ENCODE measurements around the gene BICC1. TPM values are rescaled to one million over a fixed set of nuclear protein-coding genes. Genes with fewer than 3 reads are reported as not detected.

BICC1 gene
- total RNA-seq, 1 experiment from 2014 or later, result not detected

DNA sequence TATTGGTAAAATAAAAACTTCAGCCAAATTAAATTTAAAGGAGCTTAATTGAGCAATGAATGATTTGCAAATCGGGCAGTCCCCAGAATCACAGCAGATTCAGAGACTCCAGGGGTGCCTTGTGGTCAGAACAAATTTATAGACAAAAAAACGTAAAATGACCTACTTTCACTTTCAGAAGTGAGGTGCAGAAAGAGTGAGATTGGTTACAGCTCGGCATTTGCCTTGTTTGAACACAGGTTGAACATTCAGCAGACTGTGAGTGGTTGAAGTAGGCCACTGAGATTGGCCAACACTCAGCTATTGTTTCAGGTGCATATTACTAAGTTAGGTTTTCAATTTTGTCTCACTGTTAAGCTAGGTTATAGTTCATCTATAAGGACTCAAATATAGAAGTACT is 153.4 kb downstream of the BICC1 start:
- Histone ChIP-seq H4K20me1 (ENCODE audit: insufficient read depth) (no peaks in the 10 kb centered on the region), H3K4me2 (ENCODE audit: low read length) (no peak overlapping the region), H3K4me3 (replicated peaks in 1 of 2; ENCODE audit: low read depth in 1 of 2, low read length in 2 of 2) (no peak overlapping the region), H3K9me3 (ENCODE audit: control insufficient read depth in 1 of 2, insufficient read depth in 1 of 2, low read depth in 1 of 2, low read length in 2 of 2) (peaks cover 0 to 9% of the 10 kb centered on the region in 2 experiments; a peak in 1 of 4 replicates), H3K9ac (ENCODE audit: low read length) (no peak overlapping the region), H3K27ac (ENCODE audit: low read depth, low read length) (no peak overlapping the region), H3K36me3 (ENCODE audit: control insufficient read depth in 1 of 2, insufficient read depth in 2 of 2, low read length in 2 of 2) (no peaks in the 10 kb centered on the region), H3K9me2 (ENCODE audit: insufficient read depth) (no peaks in the 10 kb centered on the region), H3K4me1 (ENCODE audit: control insufficient read depth in 1 of 2, insufficient read depth in 2 of 2, low read length in 2 of 2) (no peaks in the 10 kb centered on the region), H3K27me3 (ENCODE audit: insufficient read depth, low read length) (no peaks in the 10 kb centered on the region), H3K79me2 (ENCODE audit: insufficient read depth, low read length) (no peaks in the 10 kb centered on the region), H2AFZ (ENCODE audit: low read depth, low read length, poor library complexity, severe bottlenecking) (no peak overlapping the region)
- ATAC-seq (no peak), DNase-seq (ENCODE audit: low read depth, low spot score) (no peak)
- POLR2A ChIA-PET, result no interaction called here
- CTCF ChIA-PET, result no interaction called here
- intact Hi-C loops (cut with micrococcal nuclease), result no loop called here
- TF ChIP-seq ELF1 (IDR thresholded peaks at IDR 0.05; ENCODE audit: borderline replicate concordance, low read depth) (no peak), FOSL1 (IDR thresholded peaks at IDR 0.05; ENCODE audit: low read depth) (no peak), POLR2A (IDR thresholded peaks at IDR 0.05; ENCODE audit: borderline replicate concordance, extremely low read depth, insufficient read depth, insufficient read length) (no peak), EZH2phosphoT487 (IDR thresholded peaks at IDR 0.05; ENCODE audit: borderline replicate concordance) (no peak), ZNF274 (IDR thresholded peaks at IDR 0.05; ENCODE audit: low read depth, low read length) (no peak), RAD21 (IDR thresholded peaks at IDR 0.05; ENCODE audit: low read depth) (no peak), SRF (IDR thresholded peaks at IDR 0.05; ENCODE audit: low read depth) (no peak), ZFX (IDR thresholded peaks at IDR 0.05) (no peak), CBX3 (IDR thresholded peaks at IDR 0.05; ENCODE audit: low read depth) (no peak), EGR1 (IDR thresholded peaks at IDR 0.05; ENCODE audit: low read depth) (no peak), POLR2AphosphoS5 (IDR thresholded peaks at IDR 0.05; ENCODE audit: low read depth, low read length) (no peak), JUND (IDR thresholded peaks at IDR 0.05) (no peak), EZH2 (IDR thresholded peaks at IDR 0.05) (no peak), SIN3A (IDR thresholded peaks at IDR 0.05; ENCODE audit: low read depth) (no peak), CEBPB (IDR thresholded peaks at IDR 0.05; ENCODE audit: low read depth) (no peak), YY1 (IDR thresholded peaks at IDR 0.05; ENCODE audit: extremely low read depth, insufficient replicate concordance, low read depth, low read length) (no peak)
- TF ChIP-seq, protein P1, sequence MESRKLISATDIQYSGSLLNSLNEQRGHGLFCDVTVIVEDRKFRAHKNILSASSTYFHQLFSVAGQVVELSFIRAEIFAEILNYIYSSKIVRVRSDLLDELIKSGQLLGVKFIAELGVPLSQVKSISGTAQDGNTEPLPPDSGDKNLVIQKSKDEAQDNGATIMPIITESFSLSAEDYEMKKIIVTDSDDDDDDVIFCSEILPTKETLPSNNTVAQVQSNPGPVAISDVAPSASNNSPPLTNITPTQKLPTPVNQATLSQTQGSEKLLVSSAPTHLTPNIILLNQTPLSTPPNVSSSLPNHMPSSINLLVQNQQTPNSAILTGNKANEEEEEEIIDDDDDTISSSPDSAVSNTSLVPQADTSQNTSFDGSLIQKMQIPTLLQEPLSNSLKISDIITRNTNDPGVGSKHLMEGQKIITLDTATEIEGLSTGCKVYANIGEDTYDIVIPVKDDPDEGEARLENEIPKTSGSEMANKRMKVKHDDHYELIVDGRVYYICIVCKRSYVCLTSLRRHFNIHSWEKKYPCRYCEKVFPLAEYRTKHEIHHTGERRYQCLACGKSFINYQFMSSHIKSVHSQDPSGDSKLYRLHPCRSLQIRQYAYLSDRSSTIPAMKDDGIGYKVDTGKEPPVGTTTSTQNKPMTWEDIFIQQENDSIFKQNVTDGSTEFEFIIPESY (IDR thresholded peaks at IDR 0.05; ENCODE audit: extremely low read depth, insufficient replicate concordance, low read length), result no peak
- TF ChIP-seq, protein P2, sequence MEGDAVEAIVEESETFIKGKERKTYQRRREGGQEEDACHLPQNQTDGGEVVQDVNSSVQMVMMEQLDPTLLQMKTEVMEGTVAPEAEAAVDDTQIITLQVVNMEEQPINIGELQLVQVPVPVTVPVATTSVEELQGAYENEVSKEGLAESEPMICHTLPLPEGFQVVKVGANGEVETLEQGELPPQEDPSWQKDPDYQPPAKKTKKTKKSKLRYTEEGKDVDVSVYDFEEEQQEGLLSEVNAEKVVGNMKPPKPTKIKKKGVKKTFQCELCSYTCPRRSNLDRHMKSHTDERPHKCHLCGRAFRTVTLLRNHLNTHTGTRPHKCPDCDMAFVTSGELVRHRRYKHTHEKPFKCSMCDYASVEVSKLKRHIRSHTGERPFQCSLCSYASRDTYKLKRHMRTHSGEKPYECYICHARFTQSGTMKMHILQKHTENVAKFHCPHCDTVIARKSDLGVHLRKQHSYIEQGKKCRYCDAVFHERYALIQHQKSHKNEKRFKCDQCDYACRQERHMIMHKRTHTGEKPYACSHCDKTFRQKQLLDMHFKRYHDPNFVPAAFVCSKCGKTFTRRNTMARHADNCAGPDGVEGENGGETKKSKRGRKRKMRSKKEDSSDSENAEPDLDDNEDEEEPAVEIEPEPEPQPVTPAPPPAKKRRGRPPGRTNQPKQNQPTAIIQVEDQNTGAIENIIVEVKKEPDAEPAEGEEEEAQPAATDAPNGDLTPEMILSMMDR (IDR thresholded peaks at IDR 0.05 in 2 of 3, conservative IDR thresholded peaks at IDR 0.05 in 1 of 3; ENCODE audit: borderline replicate concordance in 1 of 3, insufficient read depth in 1 of 3, low read depth in 2 of 3, low read length in 2 of 3), result no peak
- TF ChIP-seq, protein P3, sequence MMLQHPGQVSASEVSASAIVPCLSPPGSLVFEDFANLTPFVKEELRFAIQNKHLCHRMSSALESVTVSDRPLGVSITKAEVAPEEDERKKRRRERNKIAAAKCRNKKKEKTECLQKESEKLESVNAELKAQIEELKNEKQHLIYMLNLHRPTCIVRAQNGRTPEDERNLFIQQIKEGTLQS (IDR thresholded peaks at IDR 0.05), result no peak
- TF ChIP-seq, protein P4, sequence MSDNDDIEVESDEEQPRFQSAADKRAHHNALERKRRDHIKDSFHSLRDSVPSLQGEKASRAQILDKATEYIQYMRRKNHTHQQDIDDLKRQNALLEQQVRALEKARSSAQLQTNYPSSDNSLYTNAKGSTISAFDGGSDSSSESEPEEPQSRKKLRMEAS (IDR thresholded peaks at IDR 0.05), result no peak
- RAD21 ChIA-PET (ENCODE audit: low non-redundant PET in 1 of 2, low total read pairs in 2 of 2, uncharacterized antibody in 2 of 2, unreplicated experiment in 2 of 2), result no interaction called here
- BruUV-seq (replicated peaks), result no TSS peak
